Kidney epithelial cell (primary cell): Measurements from ENCODE around the gene C16orf89. TPM values are rescaled to one million over a fixed set of nuclear protein-coding genes. Genes with fewer than 3 reads are reported as not detected.

Source experiments
- DNase-seq: peaks from one replicate; pipeline ENCODE4 v3.0.0-alpha.2; 2010; ENCODE audit warnings: low read depth
- H3K27me3 ChIP-seq: 2 replicates; pipeline ENCODE4 v1.6.0; 2011; ENCODE audit warnings: low read length; ENCODE audit not compliant: control insufficient read depth, insufficient read depth
- H3K36me3 ChIP-seq: 2 replicates; pipeline ENCODE4 v1.5.1; 2011; ENCODE audit warnings: low read length; ENCODE audit not compliant: control insufficient read depth, insufficient read depth
- H3K4me3 ChIP-seq: 2 replicates; pipeline ENCODE4 v1.5.1; 2011; ENCODE audit warnings: low read depth, mild to moderate bottlenecking, control low read depth, low read length
- total RNA-seq: library from RNA; depleted of rRNA; stranded (reverse); fragments of >200 nt; gene quantifications from 2 replicates; pipeline ENCODE4 v1.2.3, GENCODE V29; 2015
- TF ChIP-seq, protein P1 (sequence below): IDR thresholded peaks from 2 replicates; pipeline ENCODE4 v1.5.1; 2011; ENCODE audit warnings: mild to moderate bottlenecking, moderate library complexity, low read length, control low read depth, inconsistent platforms; ENCODE audit not compliant: insufficient read depth, poor library complexity, severe bottlenecking

Gene C16orf89
- total RNA-seq, 1 donor from 2014 or later: 1.0 TPM

DNA sequence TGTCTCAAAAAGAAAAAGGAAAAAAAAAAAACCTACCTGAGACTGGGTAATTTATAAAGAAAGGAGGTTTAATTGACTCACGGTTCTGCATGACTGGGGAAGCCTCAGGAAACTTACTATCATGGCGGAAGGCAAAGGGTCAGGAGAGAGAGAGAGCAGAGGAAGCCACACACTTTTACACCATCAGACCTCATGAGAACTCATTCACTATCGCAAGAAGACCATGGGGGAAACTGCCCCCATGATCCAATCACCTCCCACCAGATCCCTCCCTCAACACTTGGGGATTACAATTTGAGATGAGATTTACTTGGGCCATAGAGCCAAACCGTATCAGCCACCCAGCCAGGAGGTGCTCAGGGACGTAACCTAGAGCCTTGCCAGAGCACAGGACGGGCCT is 52.9 kb downstream of the C16orf89 start:
- TF ChIP-seq, protein P1, sequence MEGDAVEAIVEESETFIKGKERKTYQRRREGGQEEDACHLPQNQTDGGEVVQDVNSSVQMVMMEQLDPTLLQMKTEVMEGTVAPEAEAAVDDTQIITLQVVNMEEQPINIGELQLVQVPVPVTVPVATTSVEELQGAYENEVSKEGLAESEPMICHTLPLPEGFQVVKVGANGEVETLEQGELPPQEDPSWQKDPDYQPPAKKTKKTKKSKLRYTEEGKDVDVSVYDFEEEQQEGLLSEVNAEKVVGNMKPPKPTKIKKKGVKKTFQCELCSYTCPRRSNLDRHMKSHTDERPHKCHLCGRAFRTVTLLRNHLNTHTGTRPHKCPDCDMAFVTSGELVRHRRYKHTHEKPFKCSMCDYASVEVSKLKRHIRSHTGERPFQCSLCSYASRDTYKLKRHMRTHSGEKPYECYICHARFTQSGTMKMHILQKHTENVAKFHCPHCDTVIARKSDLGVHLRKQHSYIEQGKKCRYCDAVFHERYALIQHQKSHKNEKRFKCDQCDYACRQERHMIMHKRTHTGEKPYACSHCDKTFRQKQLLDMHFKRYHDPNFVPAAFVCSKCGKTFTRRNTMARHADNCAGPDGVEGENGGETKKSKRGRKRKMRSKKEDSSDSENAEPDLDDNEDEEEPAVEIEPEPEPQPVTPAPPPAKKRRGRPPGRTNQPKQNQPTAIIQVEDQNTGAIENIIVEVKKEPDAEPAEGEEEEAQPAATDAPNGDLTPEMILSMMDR: no peak
- no peaks in the 10 kb centered on the region for H3K36me3 ChIP-seq
- no peak for DNase-seq
- H3K4me3 ChIP-seq: no peak overlapping the region
- H3K27me3 ChIP-seq: peaks cover 21% of the 10 kb centered on the region

DNA sequence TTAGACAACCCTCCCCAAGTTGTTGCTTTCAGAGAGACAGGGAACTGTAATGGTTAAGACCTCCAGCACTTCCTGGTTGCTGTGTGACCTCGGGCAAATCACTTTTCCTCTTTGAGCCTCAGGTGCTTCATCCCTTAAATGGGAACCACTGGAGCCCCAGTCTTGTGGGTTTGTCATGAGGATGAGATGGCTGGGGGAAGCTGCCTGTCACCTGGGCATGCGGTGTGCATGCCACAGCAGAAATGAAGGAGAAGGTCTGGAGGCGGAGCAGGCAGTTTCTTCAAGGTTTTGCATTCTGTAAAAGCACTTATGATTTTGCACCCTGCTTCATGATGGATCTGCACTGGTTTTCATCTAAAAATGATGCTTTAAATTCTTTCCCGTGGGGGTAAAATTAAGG is 54.1 kb downstream of the C16orf89 start:
- no peak overlapping the region for H3K4me3 ChIP-seq
- H3K36me3 ChIP-seq: no peaks in the 10 kb centered on the region
- no peak for DNase-seq
- TF ChIP-seq, protein P1: no peak
- H3K27me3 ChIP-seq: peaks cover 21% of the 10 kb centered on the region

DNA sequence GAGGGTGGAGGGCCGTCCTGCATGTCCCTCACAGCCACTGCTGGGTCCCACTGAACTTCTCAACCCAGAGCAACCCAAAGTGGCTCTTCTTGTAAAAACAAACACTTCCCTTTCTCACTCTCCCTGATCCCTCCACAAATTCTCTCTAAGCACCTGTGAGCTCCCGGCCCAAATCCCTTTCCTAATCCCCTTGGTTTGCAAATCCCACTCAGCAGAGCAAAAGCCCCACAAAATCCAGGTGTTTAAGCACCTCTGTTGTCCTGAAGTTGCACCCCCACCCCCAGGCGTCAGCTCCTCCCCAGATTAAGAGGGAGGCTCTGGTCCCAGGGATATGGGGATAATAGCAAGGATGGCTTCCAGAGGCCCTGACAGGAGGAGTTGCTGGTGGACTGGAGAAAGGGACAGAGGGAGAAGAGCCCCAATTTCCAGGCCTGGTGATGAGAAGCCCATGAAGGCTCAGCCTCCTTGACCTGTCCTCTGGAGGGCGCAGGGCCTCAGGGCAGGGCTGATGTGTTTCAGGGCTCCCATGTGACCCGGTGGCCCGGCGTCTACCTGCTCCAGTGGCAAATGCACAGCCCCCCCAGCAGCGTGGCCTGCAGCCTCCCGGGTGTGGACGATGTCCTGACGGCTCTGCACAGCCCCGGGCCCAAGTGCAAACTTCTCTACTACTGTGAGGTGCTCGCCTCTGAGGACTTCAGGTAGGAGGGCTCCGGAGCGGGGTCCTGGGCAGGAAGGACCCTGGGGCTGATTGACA is 55.0 kb downstream of the C16orf89 start:
- Histone ChIP-seq H3K36me3 (no peaks in the 10 kb centered on the region), H3K4me3 (no peak overlapping the region), H3K27me3 (peaks cover 21% of the 10 kb centered on the region)
- no peak for DNase-seq
- TF ChIP-seq, protein P1: no peak

DNA sequence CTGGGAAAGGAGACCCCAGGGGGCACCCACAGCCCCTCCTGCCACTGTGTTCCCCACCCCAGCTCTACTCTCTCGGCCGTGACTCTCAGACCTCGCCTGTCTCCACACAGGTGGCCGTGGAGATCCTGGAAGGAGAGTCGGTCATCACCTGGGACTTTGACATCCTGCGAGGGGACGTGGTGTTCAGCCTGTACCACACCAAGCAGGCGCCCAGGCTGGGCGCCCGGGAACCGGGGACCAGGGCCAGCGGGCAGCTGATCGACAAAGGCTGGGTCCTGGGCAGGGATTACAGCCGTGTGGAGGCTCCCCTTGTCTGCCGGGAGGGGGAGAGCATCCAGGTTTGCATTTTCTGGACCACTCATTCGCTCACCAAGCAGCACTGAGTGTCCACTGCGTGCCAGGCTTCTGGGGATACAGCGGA is 57.4 kb downstream of the C16orf89 start:
- Histone ChIP-seq H3K36me3 (no peaks in the 10 kb centered on the region), H3K27me3 (peaks cover 23% of the 10 kb centered on the region), H3K4me3 (no peak overlapping the region)
- DNase-seq: no peak
- TF ChIP-seq, protein P1: no peak

DNA sequence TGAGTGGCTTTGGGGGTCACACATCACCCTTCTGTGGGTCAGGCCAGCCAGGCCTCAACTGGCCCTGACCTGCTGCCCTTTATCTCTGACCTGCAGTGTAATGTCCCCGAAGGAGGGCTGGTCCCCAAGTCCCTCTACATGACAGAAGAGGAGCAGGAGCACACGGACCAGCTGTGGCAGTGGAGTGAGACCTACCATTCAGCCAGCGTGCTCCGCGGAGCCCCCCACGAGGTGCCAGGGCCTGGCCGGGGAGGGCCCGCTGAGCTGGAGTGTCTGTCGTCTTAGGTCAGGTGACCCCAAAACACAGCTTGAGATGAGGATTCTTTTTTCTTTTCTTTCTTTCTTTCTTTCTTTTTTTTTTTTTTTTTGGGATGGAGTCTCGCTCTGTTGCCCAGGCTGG is 58.5 kb downstream of the C16orf89 start:
- DNase-seq: no peak
- Histone ChIP-seq H3K36me3 (no peaks in the 10 kb centered on the region), H3K4me3 (no peak overlapping the region), H3K27me3 (peaks cover 24% of the 10 kb centered on the region)
- TF ChIP-seq, protein P1: no peak
